Panc1 (cell line): Measurements from ENCODE around the gene PAPPA. TPM values are rescaled to one million over a fixed set of nuclear protein-coding genes. Genes with fewer than 3 reads are reported as not detected.

Experiments
- ATAC-seq: fragments of 200-7000 bp; cut with Tn5 transposase; 2 replicates; pipeline ENCODE4 v1.9.1; 2020; ENCODE audit warnings: mild to moderate bottlenecking, moderate library complexity
- BruUV-seq: library from RNA; stranded (reverse); fragments of 400-500 nt; replicated peaks from 2 replicates; lab custom pipeline; 2021; lab: Mats Ljungman, UMichigan
- CTCF ChIA-PET: fragments of 300-600 bp; sonication (Branson Sonifier 250); formaldehyde crosslinking; loops from one replicate; lab custom pipeline; 2022; ENCODE audit warnings: antibody characterized with exemption; lab: Charles Lee
- POLR2A ChIA-PET: fragments of 300-600 bp; sonication (Branson Sonifier 250); formaldehyde crosslinking; loops from one replicate; lab custom pipeline; 2022; ENCODE audit warnings: antibody characterized with exemption; lab: Charles Lee
- DNase-seq: peaks from one replicate; pipeline ENCODE4 v3.0.0-alpha.2; 2010; ENCODE audit warnings: low read depth, low spot score
- H3K27ac ChIP-seq: 2 replicates; pipeline ENCODE4 v1.5.1; 2011; ENCODE audit warnings: mild to moderate bottlenecking, low read length, inconsistent platforms
- H3K27me3 ChIP-seq: fragments of 200-500 bp; sonication (Bioruptor generic); 2 replicates; pipeline ENCODE4 v1.6.0; 2014; ENCODE audit warnings: low read length, inconsistent platforms; ENCODE audit not compliant: control insufficient read depth, insufficient read depth
- H3K36me3 ChIP-seq: fragments of 200-500 bp; sonication (Bioruptor generic); 2 replicates; pipeline ENCODE4 v1.5.1; 2014; ENCODE audit warnings: inconsistent platforms, mild to moderate bottlenecking, low read length, moderate library complexity; ENCODE audit not compliant: control insufficient read depth, insufficient read depth
- H3K4me1 ChIP-seq: 2 replicates; pipeline ENCODE4 v1.5.1; 2011; ENCODE audit warnings: inconsistent platforms, mild to moderate bottlenecking, low read length, moderate library complexity; ENCODE audit not compliant: control insufficient read depth, insufficient read depth
- H3K4me3 ChIP-seq, 2 experiments: 2 replicates each; pipeline ENCODE4 v1.5.1; 2011 to 2012; ENCODE audit warnings: low read depth in 2 of 2, low read length in 2 of 2, mild to moderate bottlenecking in 2 of 2, inconsistent platforms in 1 of 2, moderate library complexity in 1 of 2
- H3K9me3 ChIP-seq: fragments of 200-500 bp; sonication (Bioruptor generic); 2 replicates; pipeline ENCODE4 v1.5.1; 2014; ENCODE audit warnings: low read depth, mild to moderate bottlenecking, inconsistent platforms, low read length, moderate library complexity; ENCODE audit not compliant: control insufficient read depth, insufficient read depth
- POLR2AphosphoS5 ChIP-seq: IDR thresholded peaks from 2 replicates; pipeline ENCODE4 v1.6.1; 2012; ENCODE audit warnings: mild to moderate bottlenecking, low read depth, low read length, moderate library complexity
- SIN3A ChIP-seq: IDR thresholded peaks from 2 replicates; pipeline ENCODE4 v1.6.1; 2012; ENCODE audit warnings: low read depth, mild to moderate bottlenecking, low read length, moderate library complexity, borderline replicate concordance; ENCODE audit not compliant: insufficient read depth
- TCF7L2 ChIP-seq: IDR thresholded peaks from 2 replicates; pipeline ENCODE4 v1.6.1; 2011; ENCODE audit warnings: mild to moderate bottlenecking, low read depth, low read length, inconsistent platforms
- in situ Hi-C: cut with HindIII; loops from 2 replicates; pipeline ENCODE4 v1.10.0; 2016; ENCODE audit warnings: low sequenced_read_pairs, low pct_unique_long_range_greater_than_20kb
- intact Hi-C: fragments of 100-400 bp; cut with micrococcal nuclease; formaldehyde crosslinking; loops from one replicate; pipeline ENCODE4 v1.10.0; 2022; ENCODE audit not compliant: unreplicated experiment
- total RNA-seq: library from RNA; stranded (reverse); gene quantifications from one replicate; pipeline ENCODE4 v1.2.1, GENCODE V29; 2021; ENCODE audit not compliant: unreplicated experiment
- TF ChIP-seq, protein P1 (sequence below): fragments of 450-650 bp; IDR thresholded peaks from 2 replicates; pipeline ENCODE4 v1.5.1; 2017; ENCODE audit warnings: mild to moderate bottlenecking
- TF ChIP-seq, protein P2 (sequence below), 2 experiments: IDR thresholded peaks; 2 replicates each; pipeline ENCODE4 v1.6.1; 2011 to 2012; ENCODE audit warnings: low read depth in 2 of 2, control low read depth in 1 of 2, low read length in 1 of 2, mild to moderate bottlenecking in 1 of 2, moderate library complexity in 1 of 2; ENCODE audit not compliant: insufficient read depth in 1 of 2

PAPPA gene
- total RNA-seq, 1 experiment from 2014 or later, result 1.2 TPM

DNA sequence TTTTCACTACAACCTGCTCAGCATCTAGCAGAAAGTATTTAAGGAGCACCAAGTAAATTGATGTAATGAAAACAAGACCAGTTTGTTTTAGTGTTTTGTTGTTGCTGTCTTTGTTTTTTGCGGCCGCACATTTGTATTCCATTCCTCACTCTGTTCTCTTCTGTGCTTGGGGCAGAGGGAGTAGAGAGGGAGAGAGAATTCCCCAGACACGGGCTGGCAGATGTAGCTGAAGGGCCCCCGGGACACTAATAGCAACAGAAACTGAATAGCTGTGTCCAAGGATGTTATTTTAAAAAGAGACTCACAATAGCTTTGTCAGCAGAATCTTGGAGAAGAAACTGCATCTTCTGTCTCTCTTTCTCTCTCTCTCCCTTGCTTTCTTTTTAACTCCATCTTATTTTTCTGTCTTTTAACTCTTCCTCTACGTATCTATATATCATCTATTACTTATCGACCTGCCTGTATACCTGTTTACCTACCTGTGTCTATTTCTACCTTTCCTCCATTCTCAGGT, 145.3 kb downstream of the PAPPA start:
- TF ChIP-seq SIN3A, result no peak
- no peak for TF ChIP-seq POLR2AphosphoS5
- TF ChIP-seq, protein P1, sequence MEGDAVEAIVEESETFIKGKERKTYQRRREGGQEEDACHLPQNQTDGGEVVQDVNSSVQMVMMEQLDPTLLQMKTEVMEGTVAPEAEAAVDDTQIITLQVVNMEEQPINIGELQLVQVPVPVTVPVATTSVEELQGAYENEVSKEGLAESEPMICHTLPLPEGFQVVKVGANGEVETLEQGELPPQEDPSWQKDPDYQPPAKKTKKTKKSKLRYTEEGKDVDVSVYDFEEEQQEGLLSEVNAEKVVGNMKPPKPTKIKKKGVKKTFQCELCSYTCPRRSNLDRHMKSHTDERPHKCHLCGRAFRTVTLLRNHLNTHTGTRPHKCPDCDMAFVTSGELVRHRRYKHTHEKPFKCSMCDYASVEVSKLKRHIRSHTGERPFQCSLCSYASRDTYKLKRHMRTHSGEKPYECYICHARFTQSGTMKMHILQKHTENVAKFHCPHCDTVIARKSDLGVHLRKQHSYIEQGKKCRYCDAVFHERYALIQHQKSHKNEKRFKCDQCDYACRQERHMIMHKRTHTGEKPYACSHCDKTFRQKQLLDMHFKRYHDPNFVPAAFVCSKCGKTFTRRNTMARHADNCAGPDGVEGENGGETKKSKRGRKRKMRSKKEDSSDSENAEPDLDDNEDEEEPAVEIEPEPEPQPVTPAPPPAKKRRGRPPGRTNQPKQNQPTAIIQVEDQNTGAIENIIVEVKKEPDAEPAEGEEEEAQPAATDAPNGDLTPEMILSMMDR, result no peak
- TF ChIP-seq TCF7L2, result no peak
- TF ChIP-seq, protein P2, sequence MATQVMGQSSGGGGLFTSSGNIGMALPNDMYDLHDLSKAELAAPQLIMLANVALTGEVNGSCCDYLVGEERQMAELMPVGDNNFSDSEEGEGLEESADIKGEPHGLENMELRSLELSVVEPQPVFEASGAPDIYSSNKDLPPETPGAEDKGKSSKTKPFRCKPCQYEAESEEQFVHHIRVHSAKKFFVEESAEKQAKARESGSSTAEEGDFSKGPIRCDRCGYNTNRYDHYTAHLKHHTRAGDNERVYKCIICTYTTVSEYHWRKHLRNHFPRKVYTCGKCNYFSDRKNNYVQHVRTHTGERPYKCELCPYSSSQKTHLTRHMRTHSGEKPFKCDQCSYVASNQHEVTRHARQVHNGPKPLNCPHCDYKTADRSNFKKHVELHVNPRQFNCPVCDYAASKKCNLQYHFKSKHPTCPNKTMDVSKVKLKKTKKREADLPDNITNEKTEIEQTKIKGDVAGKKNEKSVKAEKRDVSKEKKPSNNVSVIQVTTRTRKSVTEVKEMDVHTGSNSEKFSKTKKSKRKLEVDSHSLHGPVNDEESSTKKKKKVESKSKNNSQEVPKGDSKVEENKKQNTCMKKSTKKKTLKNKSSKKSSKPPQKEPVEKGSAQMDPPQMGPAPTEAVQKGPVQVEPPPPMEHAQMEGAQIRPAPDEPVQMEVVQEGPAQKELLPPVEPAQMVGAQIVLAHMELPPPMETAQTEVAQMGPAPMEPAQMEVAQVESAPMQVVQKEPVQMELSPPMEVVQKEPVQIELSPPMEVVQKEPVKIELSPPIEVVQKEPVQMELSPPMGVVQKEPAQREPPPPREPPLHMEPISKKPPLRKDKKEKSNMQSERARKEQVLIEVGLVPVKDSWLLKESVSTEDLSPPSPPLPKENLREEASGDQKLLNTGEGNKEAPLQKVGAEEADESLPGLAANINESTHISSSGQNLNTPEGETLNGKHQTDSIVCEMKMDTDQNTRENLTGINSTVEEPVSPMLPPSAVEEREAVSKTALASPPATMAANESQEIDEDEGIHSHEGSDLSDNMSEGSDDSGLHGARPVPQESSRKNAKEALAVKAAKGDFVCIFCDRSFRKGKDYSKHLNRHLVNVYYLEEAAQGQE (IDR thresholded peaks at IDR 0.05; ENCODE audit: insufficient read depth in 1 of 2, low read depth in 2 of 2, low read length in 1 of 2), result no peak
- Histone ChIP-seq H3K9me3 (no peaks in the 10 kb centered on the region), H3K27me3 (no peaks in the 10 kb centered on the region), H3K27ac (no peak overlapping the region), H3K36me3 (no peaks in the 10 kb centered on the region), H3K4me3 (no peak overlapping the region), H3K4me1 (no peaks in the 10 kb centered on the region)
- no TSS peak for BruUV-seq
- ATAC-seq, result no peak
- CTCF ChIA-PET, result no interaction called here
- in situ Hi-C loops (no loop called here), intact Hi-C loops (no loop called here)
- POLR2A ChIA-PET, result no interaction called here
- no peak for DNase-seq

DNA sequence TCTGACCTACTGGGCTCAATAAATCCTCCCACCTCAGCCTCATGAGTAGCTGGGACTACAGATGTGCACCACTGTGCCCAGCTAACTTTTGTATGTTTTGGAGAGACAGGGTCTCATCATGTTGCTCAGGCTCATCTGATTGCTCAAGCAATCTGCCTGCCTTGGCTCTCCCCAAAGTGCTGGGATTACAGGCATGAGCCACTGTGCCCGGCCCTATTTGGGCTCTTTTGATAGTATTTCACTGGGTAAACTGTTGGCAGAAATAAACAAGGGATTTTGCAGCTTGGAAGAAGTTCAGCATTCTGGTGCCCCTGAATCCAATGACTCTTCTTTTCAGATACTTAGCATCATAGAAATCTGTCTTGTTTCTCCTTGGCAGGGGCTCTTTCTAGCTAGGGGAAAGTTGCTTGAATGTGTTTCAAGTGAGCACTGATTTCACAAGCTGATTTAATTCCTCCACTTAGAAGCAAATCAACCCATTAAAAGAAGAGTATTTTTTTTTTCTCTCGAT, 146.8 kb downstream of the PAPPA start:
- no TSS peak for BruUV-seq
- ChIA-PET POLR2A (no interaction called here), CTCF (no interaction called here)
- Histone ChIP-seq H3K9me3 (no peaks in the 10 kb centered on the region), H3K36me3 (no peaks in the 10 kb centered on the region), H3K27ac (no peak overlapping the region), H3K4me3 (no peak overlapping the region), H3K27me3 (no peaks in the 10 kb centered on the region), H3K4me1 (no peaks in the 10 kb centered on the region)
- in situ Hi-C loops, result no loop called here
- intact Hi-C loops, result no loop called here
- TF ChIP-seq, protein P2 (IDR thresholded peaks at IDR 0.05; ENCODE audit: insufficient read depth in 1 of 2, low read depth in 2 of 2, low read length in 1 of 2), result no peak
- no peak for TF ChIP-seq TCF7L2
- TF ChIP-seq POLR2AphosphoS5, result no peak
- TF ChIP-seq, protein P1, result no peak
- TF ChIP-seq SIN3A, result no peak
- DNase-seq (no peak), ATAC-seq (no peak)
